Smooth muscle cell (in vitro differentiated cells): ENCODE results near the gene CNFN. TPM values are rescaled to one million over a fixed set of nuclear protein-coding genes. Genes with fewer than 3 reads are reported as not detected.

ENCODE experiments used
- DNase-seq: peaks from one replicate; lab custom pipeline; 2025; ENCODE audit not compliant: unreplicated experiment; lab: John Stamatoyannopoulos, UW
- H2AFZ ChIP-seq: fragments of 200-600 bp; sonication (generic); 2 replicates; pipeline ENCODE4 v1.6.0; 2016; ENCODE audit warnings: antibody characterized with exemption, low read depth, mild to moderate bottlenecking
- H3F3A ChIP-seq: fragments of 200-600 bp; sonication (generic); 2 replicates; pipeline ENCODE4 v1.6.0; 2017; ENCODE audit warnings: antibody characterized with exemption, low read depth
- H3K27ac ChIP-seq: fragments of 200-600 bp; sonication (generic); 2 replicates; pipeline ENCODE4 v1.5.1; 2016; ENCODE audit warnings: low read depth, mild to moderate bottlenecking
- H3K27me3 ChIP-seq: fragments of 200-600 bp; sonication (generic); 2 replicates; pipeline ENCODE4 v1.6.1; 2016; ENCODE audit warnings: low read depth, mild to moderate bottlenecking
- H3K36me3 ChIP-seq: fragments of 200-600 bp; sonication (generic); 2 replicates; pipeline ENCODE4 v1.5.1; 2016; ENCODE audit warnings: low read depth
- H3K4me1 ChIP-seq: fragments of 200-600 bp; sonication (generic); 2 replicates; pipeline ENCODE4 v1.5.1; 2016; ENCODE audit warnings: low read depth
- H3K4me2 ChIP-seq: fragments of 200-600 bp; sonication (generic); 2 replicates; pipeline ENCODE4 v1.6.0; 2016; ENCODE audit warnings: mild to moderate bottlenecking
- H3K4me3 ChIP-seq: fragments of 200-600 bp; sonication (generic); 2 replicates; pipeline ENCODE4 v1.5.1; 2016; ENCODE audit warnings: mild to moderate bottlenecking
- H3K79me2 ChIP-seq: fragments of 200-600 bp; sonication (generic); 2 replicates; pipeline ENCODE4 v1.6.0; 2016; ENCODE audit warnings: low read depth, mild to moderate bottlenecking
- H3K9ac ChIP-seq: fragments of 200-600 bp; sonication (generic); 2 replicates; pipeline ENCODE4 v1.6.0; 2016; ENCODE audit warnings: low read depth
- H3K9me3 ChIP-seq: fragments of 200-600 bp; sonication (generic); replicated peaks from 2 replicates; pipeline ENCODE4 v1.5.1; 2016; ENCODE audit warnings: low read depth
- H4K20me1 ChIP-seq: fragments of 200-600 bp; sonication (generic); 2 replicates; pipeline ENCODE4 v1.6.0; 2016; ENCODE audit warnings: low read depth
- CTCF ChIP-seq: fragments of 200-600 bp; sonication (generic); IDR thresholded peaks from 2 replicates; pipeline ENCODE4 v1.5.1; 2017; ENCODE audit warnings: borderline replicate concordance, mild to moderate bottlenecking, antibody characterized with exemption; ENCODE audit not compliant: insufficient read depth, poor library complexity, severe bottlenecking
- WGBS: methylation state at CpG from one replicate; pipeline ENCODE4 v1.1.7; 2016; ENCODE audit warnings: low lambda C conversion rate; 5-methylcytosine and 5-hydroxymethylcytosine counted together
- polyA plus RNA-seq: library from polyadenylated mRNA; unstranded; fragments of >200 nt; fragmentation: Nextera tagmentation; extraction: Ambion mirVana; gene quantifications from 2 replicates; pipeline ENCODE4 v1.2.1, GENCODE V29; 2016
- total RNA-seq: library from RNA; depleted of rRNA; stranded (reverse); fragments of >200 nt; gene quantifications from 2 replicates; pipeline ENCODE4 v1.2.3, GENCODE V29; 2014

Gene CNFN
- total and polyA plus RNA-seq, 2 experiments from 2014 or later, result 24.1 to 44.9 TPM

- Histone ChIP-seq H3K9me3 (no peaks in the 10 kb centered on the region), H3K27ac (no peak overlapping the region), H3K27me3 (no peaks in the 10 kb centered on the region), H3K36me3 (peaks cover 6% of the 10 kb centered on the region), H3K79me2 (no peaks in the 10 kb centered on the region), H3K4me1 (no peaks in the 10 kb centered on the region), H2AFZ (no peak overlapping the region), H4K20me1 (no peaks in the 10 kb centered on the region), H3K4me3 (no peak overlapping the region), H3K9ac (no peak overlapping the region), H3F3A (no peaks in the 10 kb centered on the region), H3K4me2 (no peak overlapping the region)
- 95% methylated on average over 9 of the region's 11 CpGs for WGBS
- no peak for DNase-seq
- TF ChIP-seq CTCF, result no peak
Observed at GRCh38 chr19:42368360-42368759, 21.7 kb downstream of the CNFN start.

GRCh38 chr19:42367929-42368328 lies 22.2 kb downstream of the CNFN start:
- Histone ChIP-seq H3K27me3 (no peaks in the 10 kb centered on the region), H2AFZ (no peak overlapping the region), H3K36me3 (peaks cover 6% of the 10 kb centered on the region), H3K4me3 (no peak overlapping the region), H3K9me3 (no peaks in the 10 kb centered on the region), H4K20me1 (no peaks in the 10 kb centered on the region), H3K4me2 (no peak overlapping the region), H3K79me2 (no peaks in the 10 kb centered on the region), H3K4me1 (no peaks in the 10 kb centered on the region), H3F3A (no peaks in the 10 kb centered on the region), H3K9ac (no peak overlapping the region), H3K27ac (no peak overlapping the region)
- no peak for TF ChIP-seq CTCF
- 90% methylated on average over 4 of the region's 4 CpGs for WGBS
- no peak for DNase-seq

GRCh38 chr19:42366673-42367072 lies 23.4 kb downstream of the CNFN start:
- no peaks in the 10 kb centered on the region for H3K9me3 ChIP-seq
- no peaks in the 10 kb centered on the region for H3K27me3 ChIP-seq
- WGBS, result 85% methylated on average over 1 of the region's 1 CpG
- TF ChIP-seq CTCF, result no peak
- no peaks in the 10 kb centered on the region for H3K4me1 ChIP-seq
- H2AFZ ChIP-seq, result no peak overlapping the region
- no peak overlapping the region for H3K27ac ChIP-seq
- H4K20me1 ChIP-seq, result no peaks in the 10 kb centered on the region
- H3F3A ChIP-seq, result no peaks in the 10 kb centered on the region
- no peak overlapping the region for H3K9ac ChIP-seq
- H3K79me2 ChIP-seq, result no peaks in the 10 kb centered on the region
- H3K36me3 ChIP-seq, result peaks cover 6% of the 10 kb centered on the region
- H3K4me3 ChIP-seq, result no peak overlapping the region
- no peak overlapping the region for H3K4me2 ChIP-seq
- DNase-seq, result no peak

GRCh38 chr19:42363614-42364346 lies 26.3 kb downstream of the CNFN start:
- WGBS, result 95% methylated on average over 17 of the region's 17 CpGs
- TF ChIP-seq CTCF, result no peak
- Histone ChIP-seq H3K4me2 (no peak overlapping the region), H3K36me3 (peaks cover 6% of the 10 kb centered on the region), H4K20me1 (no peaks in the 10 kb centered on the region), H3K4me1 (no peaks in the 10 kb centered on the region), H3K27ac (no peak overlapping the region), H3F3A (no peaks in the 10 kb centered on the region), H3K9ac (no peak overlapping the region), H3K27me3 (no peaks in the 10 kb centered on the region), H3K4me3 (no peak overlapping the region), H3K9me3 (no peaks in the 10 kb centered on the region), H2AFZ (no peak overlapping the region), H3K79me2 (no peaks in the 10 kb centered on the region)
- no peak for DNase-seq
